RCC 7860 (cell line): ENCODE measurements around the gene GIT1.
"Not testable (repeated sequence)": the region's sequence is repeated elsewhere in the genome, so short reads cannot be mapped to it uniquely, and the experiment has no call there.

Experiments used
- DNase-seq: peaks from one replicate; pipeline ENCODE4 v3.0.0-alpha.2; 2015; ENCODE audit warnings: low spot score
- FAIRE-seq: peaks from 2 replicates; lab custom pipeline; 2012; peaks lifted over from hg19 to GRCh38; lab: Jason Lieb, UNC

GIT1 gene

GRCh38 chr17:29567554-29568330 lies 21.7 kb downstream of the GIT1 start:
- FAIRE-seq (no peak), DNase-seq (no peak)

- FAIRE-seq (no peak), DNase-seq (no peak)
Observed at GRCh38 chr17:29567304-29567553, 22.2 kb downstream of the GIT1 start.

DNA sequence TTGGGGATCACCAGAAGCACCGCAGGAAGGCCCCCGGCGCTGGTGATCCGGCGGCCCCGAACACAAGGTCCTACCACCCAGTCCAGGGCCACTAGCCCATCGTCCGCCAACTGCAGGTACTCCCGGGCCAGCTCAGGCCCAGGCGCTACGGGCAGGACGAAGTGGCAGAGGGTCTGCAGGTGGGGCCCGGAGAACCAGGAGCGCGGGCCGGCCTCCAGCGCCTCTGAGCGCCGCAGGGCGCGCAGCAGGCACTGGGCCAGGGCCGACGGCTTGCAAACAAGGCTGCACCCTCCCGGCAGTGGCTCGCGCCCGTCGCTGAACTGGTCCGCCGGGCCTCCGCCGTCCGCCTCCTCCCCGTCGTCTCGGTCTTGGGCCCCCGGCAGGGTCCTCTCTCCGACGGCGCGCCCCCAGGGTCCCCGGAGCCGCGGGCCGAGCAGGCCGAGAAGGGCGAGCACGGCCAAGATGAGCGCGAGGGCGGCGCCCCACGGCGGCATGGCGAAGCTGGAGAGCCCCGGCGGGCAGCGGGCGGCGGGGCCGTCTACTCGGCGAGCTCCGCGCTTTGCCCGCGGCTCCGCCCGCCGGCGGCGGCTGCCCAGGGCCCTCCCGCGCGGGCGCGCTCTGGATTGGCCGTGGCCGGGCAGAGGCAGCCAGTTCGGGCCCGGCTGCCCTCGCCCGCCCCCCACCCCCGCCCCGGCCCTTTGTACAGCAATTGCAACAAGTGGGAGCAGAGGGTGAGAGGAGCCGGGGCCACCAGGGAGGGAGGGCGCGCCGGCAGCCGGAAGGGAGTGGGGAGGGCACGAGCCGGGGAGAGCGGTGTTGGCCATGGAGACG lies 22.8 kb downstream of the GIT1 start, which contains the start of gene ABHD15:
Gene ABHD15 (minus strand): TSS at position 565 of the 831 bp plus-strand sequence. CDS start 71 bp downstream, at position 494.
- DNase-seq, result peak; percentile 33
- no peak for FAIRE-seq

GRCh38 chr17:29565643-29566472 lies 23.6 kb downstream of the GIT1 start:
- no peak for FAIRE-seq
- peak; percentile 14 for DNase-seq

GRCh38 chr17:29563816-29564215 lies 25.6 kb downstream of the GIT1 start:
- FAIRE-seq (no peak), DNase-seq (no peak)

GRCh38 chr17:29562615-29563014 lies 26.8 kb downstream of the GIT1 start:
- no peak for DNase-seq
- no peak for FAIRE-seq

GRCh38 chr17:29561554-29562517 lies 27.6 kb downstream of the GIT1 start:
- no peak for FAIRE-seq
- DNase-seq, result no peak

GRCh38 chr17:29560316-29560715 lies 29.1 kb downstream of the GIT1 start:
- FAIRE-seq (no peak), DNase-seq (no peak)

DNA sequence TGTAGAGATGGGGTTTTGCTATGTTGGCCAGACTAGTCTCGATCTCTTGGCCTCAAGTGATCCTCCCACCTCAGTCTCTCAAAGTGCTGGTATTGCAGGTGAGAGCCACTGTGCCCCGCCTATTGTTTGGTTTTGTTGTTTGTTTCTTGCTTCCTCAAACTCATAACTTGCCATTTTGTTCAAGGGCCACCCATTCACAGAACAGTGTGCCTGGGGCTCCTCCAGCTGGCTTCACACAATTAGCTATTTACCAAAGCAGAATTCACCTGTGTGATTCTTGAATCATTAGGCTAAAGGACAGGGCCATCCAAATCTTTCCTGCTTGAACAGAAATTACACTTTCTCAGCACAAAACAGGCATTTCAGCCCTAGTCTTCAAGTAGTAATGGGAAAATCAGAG lies 29.8 kb downstream of the GIT1 start:
- FAIRE-seq (no peak), DNase-seq (no peak)

DNA sequence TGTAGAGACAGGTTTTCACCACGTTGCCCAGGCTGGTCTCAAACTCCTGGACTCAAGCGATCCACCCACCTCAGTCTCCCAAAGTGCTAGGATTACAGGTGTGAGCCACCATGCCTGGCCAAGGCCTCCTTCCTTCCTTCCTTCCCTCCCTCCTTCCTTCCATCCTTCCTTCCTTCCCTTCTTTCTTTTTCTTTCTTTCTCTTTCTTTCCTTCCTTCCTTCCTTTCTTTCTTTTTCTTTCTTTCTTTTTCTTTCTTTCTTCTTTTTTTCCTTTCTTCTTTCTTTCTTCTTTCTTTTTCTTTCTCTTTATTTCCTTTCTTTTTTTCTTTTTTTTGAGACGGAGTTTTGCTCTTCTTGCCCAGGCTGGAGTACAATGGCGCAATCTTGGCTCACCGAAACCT lies 31.3 kb downstream of the GIT1 start:
- not testable (repeated sequence) for FAIRE-seq, DNase-seq

DNA sequence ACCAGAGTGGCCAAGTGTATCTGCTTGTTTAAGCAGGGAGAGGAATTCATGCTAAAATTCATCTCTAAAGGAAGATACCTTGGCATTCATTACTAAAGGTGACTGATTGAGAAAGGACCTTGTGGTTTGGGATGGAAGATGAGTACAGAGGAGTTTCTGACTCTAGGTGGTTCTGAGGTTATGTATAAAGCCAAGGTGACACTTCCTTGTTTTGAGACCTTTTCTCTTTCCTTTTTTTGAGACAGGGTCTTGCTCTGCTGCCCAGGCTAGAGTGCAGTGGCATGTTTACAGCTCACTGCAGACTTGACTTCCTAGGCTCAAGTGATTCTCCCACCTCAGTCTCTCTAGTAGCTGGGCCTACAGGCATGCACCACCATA lies 31.7 kb downstream of the GIT1 start:
- no peak for DNase-seq
- FAIRE-seq, result no peak

- no peak for FAIRE-seq
- DNase-seq, result peak; percentile 27
Observed at GRCh38 chr17:29557085-29557738, 32.2 kb downstream of the GIT1 start.

- peak; percentile 43 for DNase-seq
- FAIRE-seq, result peak; percentile 76
Observed at GRCh38 chr17:29555840-29556239, 33.6 kb downstream of the GIT1 start.

- FAIRE-seq (no peak), DNase-seq (no peak)
Observed at GRCh38 chr17:29549177-29549923, 40.1 kb downstream of the GIT1 start.

- no peak for FAIRE-seq
- DNase-seq, result no peak
Observed at GRCh38 chr17:29546830-29547229, 42.6 kb downstream of the GIT1 start.

- DNase-seq (no peak), FAIRE-seq (no peak)
Observed at GRCh38 chr17:29546085-29546484, 43.4 kb downstream of the GIT1 start.

DNA sequence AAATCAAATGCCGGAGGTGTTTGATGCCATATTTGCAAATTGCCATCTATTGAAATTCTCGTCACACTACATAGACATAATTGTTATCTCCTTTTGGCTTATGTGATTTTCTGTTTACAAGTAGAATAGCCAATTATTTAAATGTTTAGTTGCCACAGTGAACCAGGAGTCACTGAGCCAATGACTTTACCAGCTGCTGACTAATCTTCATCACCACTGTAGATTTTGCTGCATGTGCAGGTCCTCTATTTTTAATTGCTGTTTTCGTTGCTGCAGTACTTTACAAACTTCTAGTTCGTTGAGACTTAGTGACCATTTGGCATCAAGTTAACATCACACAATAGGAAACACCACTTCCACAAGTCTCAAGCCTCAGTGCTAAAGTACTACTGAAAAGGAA lies 45.4 kb downstream of the GIT1 start:
- DNase-seq, result no peak
- no peak for FAIRE-seq

DNA sequence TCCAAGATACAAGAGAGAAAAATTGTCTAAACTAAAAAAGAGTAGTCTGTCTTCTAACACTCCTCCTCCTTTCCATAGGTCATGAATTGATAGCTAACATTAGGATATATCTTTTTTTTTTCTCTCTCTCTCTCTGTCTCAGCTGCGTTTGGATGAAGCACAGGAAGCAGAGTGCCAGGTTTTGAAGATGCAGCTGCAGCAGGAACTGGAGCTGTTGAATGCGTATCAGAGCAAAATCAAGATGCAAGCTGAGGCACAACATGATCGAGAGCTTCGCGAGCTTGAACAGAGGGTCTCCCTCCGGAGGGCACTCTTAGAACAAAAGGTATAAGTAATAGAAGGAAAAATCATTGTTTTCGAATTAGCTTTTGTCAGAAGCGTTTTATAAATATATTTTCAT lies 55.5 kb downstream of the GIT1 start:
- FAIRE-seq, result no peak
- no peak for DNase-seq

- DNase-seq (no peak), FAIRE-seq (no peak)
Observed at GRCh38 chr17:29526322-29526721, 63.1 kb downstream of the GIT1 start.
